HG03354 (cell line): ENCODE data around the gene CCDC181.
"Not testable (repeated sequence)": the region's sequence is repeated elsewhere in the genome, so short reads cannot be mapped to it uniquely, and the experiment has no call there.

ENCODE experiments used
- ATAC-seq: cut with Tn5 transposase; IDR thresholded peaks from one replicate; pipeline ENCODE4 v1.9.1; 2021; ENCODE audit warnings: mild to moderate bottlenecking; ENCODE audit not compliant: unreplicated experiment, poor library complexity, severe bottlenecking

CCDC181 gene

DNA sequence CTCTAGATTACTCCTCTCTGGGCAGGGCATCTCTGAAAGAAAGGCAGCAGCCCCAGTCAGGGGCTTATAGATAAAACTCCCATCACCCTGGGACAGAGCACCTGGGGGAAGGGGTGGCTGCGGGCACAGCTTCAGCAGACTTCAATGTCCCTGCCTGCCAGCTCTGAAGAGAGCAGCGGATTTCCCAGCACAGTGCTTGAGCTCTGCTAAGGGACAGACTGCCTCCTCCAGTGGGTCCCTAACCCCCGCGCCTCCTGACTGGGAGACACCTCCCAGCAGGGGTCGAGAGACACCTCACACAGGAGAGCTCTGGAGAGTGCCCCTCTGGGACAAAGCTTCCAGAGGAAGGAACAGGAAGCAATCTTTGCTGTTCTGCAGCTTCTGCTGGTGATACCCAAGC is 18.9 kb downstream of the CCDC181 start:
- ATAC-seq, result not testable (repeated sequence)

GRCh38 chr1:169402578-169402977 is 24.7 kb downstream of the CCDC181 start:
- ATAC-seq, result not testable (repeated sequence)

DNA sequence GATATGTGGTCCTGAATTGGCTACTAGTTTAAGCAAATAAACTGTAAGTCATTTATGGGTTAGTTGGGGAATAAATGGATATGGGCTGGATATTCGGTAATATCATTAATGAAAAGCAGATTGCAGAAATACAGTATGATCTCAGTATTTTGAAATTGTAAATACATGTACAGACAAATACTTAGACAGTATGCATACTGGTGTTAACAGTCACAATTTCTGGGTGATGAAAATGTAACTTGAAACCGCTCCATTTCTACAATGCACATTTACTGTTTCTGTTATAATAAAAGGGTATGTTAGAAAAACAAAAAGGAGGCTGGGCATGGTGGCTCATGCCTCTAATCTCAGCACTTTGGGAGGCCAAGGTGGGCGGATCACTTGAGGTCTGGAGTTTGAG is 31.3 kb downstream of the CCDC181 start:
- ATAC-seq, result no peak

DNA sequence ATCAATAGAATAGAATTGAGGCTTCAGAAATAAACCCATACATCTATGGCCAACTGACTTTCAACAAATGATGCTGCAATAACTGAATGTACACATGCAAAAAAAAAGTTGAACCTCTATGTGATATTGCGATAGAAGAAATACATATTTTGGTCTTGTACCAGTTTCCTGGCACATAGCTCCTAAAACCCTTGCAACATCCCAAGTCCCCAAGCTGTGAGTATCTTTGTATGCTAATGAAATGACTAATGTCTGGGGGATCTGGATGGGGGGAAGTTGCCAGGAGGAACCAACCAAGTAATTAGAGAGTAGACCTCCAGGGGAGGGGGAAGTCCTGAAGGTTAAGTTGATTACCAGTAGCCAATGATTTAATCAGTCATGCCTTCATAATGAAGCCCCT is 34.9 kb downstream of the CCDC181 start:
- no peak for ATAC-seq

- ATAC-seq, result peak; percentile 68
These were observed 37.0 kb downstream of the CCDC181 start for GRCh38 chr1:169390303-169390702.

GRCh38 chr1:169387399-169387798 is 39.9 kb downstream of the CCDC181 start:
- ATAC-seq, result no peak

- ATAC-seq, result no peak
These were observed 43.8 kb downstream of the CCDC181 start for GRCh38 chr1:169383449-169383848.

- ATAC-seq, result no peak
These were observed 46.1 kb downstream of the CCDC181 start for GRCh38 chr1:169381162-169381561.

- ATAC-seq, result no peak
These were observed 55.9 kb downstream of the CCDC181 start for GRCh38 chr1:169371404-169371803.

DNA sequence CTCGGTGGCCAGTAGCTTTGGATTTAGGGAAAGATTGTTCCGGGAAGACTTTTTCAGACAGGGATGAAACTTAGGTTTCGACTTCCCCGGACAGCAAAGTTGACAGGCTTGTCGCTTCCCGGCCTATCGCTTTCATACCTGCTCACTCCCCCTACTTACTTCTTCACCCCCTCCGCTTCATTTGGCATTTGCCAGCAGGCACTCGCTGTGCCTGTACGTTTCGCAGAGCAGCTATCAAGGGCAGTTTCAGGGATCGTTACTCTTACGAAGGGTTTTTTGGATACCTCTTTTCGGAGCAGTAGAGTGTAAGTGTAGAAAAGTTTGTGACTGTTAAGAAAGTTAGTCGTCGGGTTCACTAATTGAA is 58.9 kb downstream of the CCDC181 start:
- ATAC-seq, result peak; percentile 21

GRCh38 chr1:169367686-169368405 is 59.4 kb downstream of the CCDC181 start, which contains the start of the genes BLZF1 and NME7:
Gene BLZF1 (plus strand): TSS chr1:169368195. CDS start chr1:169369523, 1,328 bp downstream.
Gene NME7 (minus strand): TSS chr1:169367797. CDS start chr1:169367710, 87 bp downstream.
- ATAC-seq, result peak; percentile 96

DNA sequence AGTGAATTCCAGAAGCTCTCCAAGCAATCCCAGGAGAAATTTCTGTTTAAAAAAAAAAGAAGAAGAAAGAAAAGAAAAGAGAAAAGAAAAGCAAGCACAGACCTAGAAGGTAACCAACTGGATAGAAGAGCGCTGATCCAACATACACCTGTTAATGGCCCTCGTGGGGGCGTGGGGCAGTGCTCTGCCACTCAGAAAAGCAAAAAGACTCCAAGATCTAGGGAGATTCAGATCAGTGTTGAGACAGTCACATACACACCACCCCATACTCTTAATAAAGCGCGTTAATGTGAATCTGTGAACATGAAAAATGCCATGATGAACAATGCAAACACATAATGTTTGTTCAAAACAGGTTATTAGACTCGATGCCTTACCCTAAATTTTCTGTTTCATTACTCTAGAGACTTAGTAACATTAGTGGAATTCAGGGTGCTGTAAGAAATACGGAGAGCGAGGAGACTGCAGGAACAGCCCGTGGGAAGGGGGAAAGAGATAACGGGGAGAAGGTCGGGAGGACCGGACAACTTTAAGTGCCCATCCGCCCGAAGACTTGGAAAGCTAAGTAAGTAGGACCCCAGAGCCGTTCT is 60.1 kb downstream of the CCDC181 start:
- ATAC-seq, result no peak

- no peak for ATAC-seq
These were observed 62.3 kb downstream of the CCDC181 start for GRCh38 chr1:169364948-169365347.

GRCh38 chr1:169363046-169363730 is 64.1 kb downstream of the CCDC181 start:
- ATAC-seq, result no peak

GRCh38 chr1:169361281-169361680 is 66.0 kb downstream of the CCDC181 start:
- no peak for ATAC-seq

- no peak for ATAC-seq
These were observed 66.9 kb downstream of the CCDC181 start for GRCh38 chr1:169360415-169360814.

DNA sequence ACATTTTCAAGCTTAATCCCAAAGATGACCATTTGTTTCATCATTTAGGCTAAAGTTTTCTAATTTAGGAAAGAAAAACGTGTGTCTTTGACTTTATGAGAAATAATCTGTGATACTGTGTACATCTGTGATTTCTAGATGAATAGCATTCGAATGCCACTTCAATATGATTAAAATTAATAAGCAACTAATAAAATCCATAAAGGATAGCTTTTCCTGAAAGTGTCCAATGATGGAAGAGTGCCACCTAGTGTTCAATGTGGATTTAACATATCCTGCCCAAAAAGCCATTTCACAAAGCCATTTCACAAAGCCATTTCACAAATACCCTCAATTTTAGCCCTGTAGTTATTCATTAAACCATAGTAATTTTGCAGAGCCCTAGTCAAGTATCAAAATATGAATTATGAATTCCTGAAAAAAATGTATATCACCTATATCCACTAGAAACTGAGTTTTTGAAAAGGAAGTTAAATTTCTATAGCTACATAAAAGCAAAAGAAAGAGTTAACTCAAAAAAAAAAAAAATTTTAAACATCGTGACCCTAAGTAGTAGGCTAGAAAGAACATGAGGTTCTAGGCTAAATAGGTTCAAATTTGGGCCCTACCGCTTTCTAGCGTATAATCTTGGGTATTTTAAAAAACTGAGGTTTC is 78.8 kb downstream of the CCDC181 start:
- ATAC-seq, result no peak

DNA sequence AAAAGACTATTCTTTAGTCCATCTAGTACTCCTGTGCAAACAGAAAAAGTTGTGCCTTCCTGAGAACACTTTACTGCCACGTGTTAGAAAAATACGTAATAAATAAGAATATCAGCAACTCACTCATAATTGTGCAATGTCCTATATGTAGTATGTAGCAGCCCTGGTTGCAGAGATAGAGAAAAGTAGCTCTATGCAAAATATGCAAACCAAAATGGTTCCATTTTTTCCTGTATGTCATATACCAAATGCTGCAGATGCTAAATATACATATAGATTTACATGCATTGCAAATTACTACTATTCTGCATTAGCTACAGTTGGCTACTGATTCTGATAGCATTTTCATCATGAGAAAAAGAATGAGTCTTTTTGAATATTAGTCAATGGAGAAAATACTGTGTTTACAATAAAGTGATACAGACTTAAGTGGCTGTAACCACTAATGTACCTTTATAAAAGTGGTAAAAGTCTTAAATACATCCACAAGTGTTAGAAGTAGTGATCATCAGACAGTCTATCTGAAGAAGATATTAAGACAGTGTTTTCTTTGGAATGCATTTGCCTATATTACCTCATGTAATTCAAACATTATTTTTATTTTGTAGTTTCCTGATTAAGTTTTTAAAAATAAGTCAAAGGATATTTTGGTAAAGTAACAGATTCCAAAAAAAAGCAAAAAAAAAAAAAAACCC is 79.4 kb downstream of the CCDC181 start:
- ATAC-seq, result no peak

DNA sequence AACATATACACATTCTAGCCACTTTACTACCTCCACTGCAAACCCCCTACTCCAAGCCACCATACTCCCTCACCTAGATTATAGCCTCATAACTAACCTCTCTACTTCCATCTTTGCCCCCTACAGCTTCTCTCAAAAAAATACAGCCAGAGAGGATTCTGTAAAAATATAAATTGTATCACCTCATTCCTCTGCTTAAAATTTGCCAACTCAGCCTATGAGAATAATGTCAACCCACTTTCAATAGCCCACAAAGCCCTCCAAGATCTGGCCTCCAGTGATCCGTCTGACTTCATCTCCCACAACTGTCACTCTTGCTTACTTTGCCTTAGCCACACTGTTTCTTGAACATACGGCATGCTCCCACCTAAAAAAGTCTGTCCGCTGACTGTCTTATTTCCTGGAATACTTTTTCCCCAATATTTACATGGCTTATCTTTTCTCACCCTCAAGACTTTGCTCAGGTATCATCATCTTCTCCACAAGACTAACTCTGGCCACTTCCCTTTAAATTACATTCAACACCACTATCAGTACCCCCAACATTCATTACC is 81.2 kb downstream of the CCDC181 start:
- ATAC-seq, result no peak

- no peak for ATAC-seq
These were observed 81.8 kb downstream of the CCDC181 start for GRCh38 chr1:169345511-169345910.
